DMS153 treated with DMSO at 0.1 percent for 48 hours (cell line): Measurements from ENCODE around the gene MYO16.
"Not testable (repeated sequence)": the region's sequence is repeated elsewhere in the genome, so short reads cannot be mapped to it uniquely, and the experiment has no call there.

ENCODE experiments used
- DNase-seq: peaks from one replicate; lab custom pipeline; 2025; ENCODE audit not compliant: unreplicated experiment; lab: John Stamatoyannopoulos, UW

The MYO16 gene

DNA sequence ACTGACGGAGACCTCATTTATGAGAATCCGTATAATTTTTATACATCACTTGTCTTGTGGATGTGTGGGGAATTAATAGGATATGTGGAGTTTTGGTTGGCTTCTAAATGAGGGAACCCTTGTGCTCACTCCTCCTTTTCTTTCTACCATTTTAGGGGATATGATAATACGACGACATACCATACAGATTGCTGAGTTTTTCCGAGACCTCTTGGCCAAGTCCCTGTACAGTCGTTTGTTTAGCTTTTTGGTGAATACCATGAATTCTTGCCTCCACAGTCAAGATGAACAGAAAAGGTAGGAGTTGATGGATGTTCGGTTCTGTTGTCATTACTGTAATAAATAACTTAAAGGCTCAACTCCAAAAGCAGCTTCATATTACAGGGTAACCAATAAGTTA is 335.2 kb downstream of the MYO16 start:
- DNase-seq: no peak

GRCh38 chr13:108967371-108967770 is 338.0 kb downstream of the MYO16 start:
- no peak for DNase-seq

- DNase-seq: no peak
Measured at GRCh38 chr13:108968566-108968965, 339.2 kb downstream of the MYO16 start.

DNA sequence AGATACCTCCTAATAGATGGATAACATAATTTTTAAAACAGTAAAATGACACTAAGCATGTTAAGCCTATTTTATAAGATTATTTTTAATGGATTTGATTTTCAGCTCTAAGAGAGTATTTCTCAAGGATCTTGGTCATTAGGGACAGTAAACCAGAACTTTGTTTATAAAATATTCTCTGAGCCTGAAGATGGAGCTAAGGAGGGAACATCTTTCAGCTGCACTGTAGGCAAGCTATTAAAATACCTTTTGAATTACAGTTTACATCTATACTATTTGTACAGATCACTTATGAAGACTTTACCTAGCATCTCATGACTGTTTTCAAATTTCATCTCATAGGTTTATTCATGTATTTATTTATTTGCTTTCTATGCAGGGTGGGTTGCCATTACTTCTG is 345.3 kb downstream of the MYO16 start:
- DNase-seq: no peak

GRCh38 chr13:108980237-108980636 is 350.8 kb downstream of the MYO16 start:
- peak; percentile 67 for DNase-seq

DNA sequence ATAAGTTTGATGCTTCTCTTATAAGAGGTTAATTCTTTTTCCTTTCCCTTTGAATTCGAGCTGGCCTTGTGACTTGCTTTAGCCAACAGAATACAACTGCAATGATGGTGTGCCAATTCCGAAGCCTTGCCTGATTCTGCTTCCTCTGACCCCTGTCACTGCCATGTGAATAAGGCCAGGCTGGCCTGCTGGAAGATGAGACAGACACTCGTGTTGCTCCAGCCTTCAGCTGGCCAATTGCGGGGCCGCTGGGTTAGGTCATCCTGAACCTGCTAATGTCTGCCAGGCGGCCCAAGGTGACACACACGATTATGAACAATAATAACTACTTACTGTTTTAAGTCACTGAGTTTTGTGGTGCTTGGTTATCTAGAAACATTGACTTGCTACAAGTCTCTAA is 352.0 kb downstream of the MYO16 start:
- no peak for DNase-seq

DNA sequence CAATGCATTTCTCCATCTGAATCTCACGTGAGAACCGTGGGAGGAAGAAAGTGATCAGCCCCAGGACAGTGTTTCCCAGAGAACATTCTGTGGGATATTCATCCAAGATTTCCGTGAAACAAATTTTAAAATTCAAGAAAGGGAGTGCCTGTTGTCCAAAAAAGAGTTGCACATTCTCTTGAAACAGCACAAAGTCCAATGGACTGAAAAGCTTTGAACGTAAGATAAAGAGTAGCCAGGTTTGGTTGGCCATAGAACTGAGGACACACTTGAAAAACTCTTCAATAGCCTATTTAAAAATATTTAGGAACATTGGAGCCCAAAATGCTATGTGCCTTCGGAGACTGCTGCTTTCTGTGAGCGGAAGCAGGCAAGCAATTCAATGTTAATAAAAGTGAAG is 353.9 kb downstream of the MYO16 start:
- no peak for DNase-seq

DNA sequence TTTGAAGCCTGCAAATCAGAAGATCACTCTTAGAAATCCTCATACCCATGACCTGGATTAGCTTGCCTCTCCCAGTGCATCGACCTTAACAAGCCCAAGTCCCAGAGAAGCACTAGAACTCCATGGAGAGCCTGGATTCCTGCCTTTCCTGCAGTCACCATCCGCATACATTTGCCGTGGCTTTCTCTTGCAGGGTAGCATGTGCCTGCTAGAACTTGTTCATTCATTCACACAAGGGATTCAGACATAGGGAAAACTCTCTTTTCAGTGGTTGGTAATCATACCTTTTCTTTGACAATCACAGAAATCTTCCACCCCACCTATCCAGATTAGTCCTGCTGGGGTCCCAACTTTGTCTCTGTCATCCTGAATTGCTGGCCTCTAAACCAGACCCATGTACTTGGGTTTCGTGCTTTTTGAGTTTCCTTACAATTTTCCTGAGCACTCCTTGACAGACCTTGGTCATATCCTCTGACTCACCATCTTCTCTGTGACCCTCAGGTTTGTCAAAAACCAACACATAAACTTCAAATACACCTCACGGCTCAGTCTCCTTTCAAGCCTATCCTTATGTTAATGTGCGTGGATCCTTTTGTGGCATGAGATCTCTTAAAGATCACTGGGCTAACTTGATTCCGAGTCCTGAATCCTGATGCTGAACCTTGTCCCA is 355.0 kb downstream of the MYO16 start:
- DNase-seq: no peak

- no peak for DNase-seq
Measured at GRCh38 chr13:108985166-108985565, 355.8 kb downstream of the MYO16 start.

DNA sequence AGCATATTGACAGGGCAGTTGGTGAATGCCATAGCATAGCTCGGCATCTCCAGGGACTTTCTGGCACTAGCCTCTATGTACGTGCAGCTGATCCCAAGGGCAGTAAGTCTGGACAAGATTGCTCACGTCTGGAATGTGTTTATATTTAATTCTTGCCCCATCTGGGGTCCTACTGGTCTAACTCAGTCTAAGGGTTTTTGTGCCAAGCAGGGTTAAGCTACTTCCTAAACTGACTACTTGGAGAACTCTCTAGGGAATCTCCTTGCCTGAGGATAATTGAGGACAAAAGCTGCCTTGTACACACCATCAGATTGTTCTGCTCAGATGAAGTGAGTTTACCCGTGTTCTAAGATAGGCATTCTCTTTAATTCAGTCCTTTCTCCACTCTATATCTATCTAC is 358.1 kb downstream of the MYO16 start:
- no peak for DNase-seq

GRCh38 chr13:108987944-108988343 is 358.5 kb downstream of the MYO16 start:
- DNase-seq: no peak

DNA sequence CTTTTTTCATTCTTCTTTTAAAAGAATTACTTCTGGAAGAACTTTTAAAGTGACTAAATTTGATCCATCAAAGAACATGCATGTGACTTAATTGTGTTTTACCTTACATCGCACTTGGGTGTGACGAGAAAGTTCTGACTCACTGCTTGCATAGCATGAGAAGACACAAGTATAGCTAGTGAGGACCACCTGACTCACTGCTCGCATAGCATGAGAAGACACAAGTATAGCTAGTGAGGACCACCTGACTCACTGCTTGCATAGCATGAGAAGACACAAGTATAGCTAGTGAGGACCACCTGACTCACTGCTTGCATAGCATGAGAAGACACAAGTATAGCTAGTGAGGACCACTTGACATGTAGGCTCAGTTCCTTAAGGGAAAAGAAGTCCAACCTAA is 362.0 kb downstream of the MYO16 start:
- DNase-seq: not testable (repeated sequence)

DNA sequence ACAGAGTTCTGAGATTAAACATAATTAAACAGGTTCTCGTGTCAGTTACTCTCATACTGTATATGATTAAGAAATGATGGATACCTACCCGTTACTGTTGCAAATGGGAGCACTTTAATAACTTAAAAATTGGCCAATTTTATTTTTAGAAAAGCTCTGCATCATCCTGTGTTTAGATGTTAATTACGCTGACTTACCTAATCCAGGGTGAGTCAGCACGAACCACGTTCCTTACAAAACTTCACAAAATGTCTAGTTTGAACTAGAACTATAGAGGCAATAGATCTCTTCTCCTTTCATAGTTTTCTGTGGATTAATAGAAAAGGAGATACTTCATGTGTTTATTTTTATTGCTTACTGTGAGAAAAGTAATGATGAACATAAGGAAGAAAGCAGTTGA is 363.9 kb downstream of the MYO16 start:
- no peak for DNase-seq

DNA sequence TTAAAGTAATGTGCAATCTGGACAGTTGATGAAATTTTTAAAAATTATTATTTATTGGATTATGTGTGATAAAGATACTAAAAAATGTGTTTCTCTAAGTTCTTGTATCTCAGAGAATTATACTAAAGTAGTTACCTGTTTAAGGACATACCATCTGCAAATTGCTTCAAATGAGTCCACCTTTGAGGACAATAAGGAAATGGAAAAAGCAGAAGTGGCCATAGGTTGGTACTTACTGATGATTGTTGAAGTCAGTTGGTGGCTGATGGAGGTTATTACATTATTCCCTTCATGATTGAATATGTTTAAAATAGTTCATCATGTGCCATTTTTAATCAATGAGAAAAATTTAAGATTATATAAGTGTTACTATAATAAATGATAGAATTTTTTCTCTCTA is 367.0 kb downstream of the MYO16 start:
- DNase-seq: no peak

- DNase-seq: no peak
Measured at GRCh38 chr13:109000207-109000606, 370.8 kb downstream of the MYO16 start.

- DNase-seq: no peak
Measured at GRCh38 chr13:109002934-109003333, 373.5 kb downstream of the MYO16 start.

- DNase-seq: no peak
Measured at GRCh38 chr13:109007946-109008345, 378.5 kb downstream of the MYO16 start.

DNA sequence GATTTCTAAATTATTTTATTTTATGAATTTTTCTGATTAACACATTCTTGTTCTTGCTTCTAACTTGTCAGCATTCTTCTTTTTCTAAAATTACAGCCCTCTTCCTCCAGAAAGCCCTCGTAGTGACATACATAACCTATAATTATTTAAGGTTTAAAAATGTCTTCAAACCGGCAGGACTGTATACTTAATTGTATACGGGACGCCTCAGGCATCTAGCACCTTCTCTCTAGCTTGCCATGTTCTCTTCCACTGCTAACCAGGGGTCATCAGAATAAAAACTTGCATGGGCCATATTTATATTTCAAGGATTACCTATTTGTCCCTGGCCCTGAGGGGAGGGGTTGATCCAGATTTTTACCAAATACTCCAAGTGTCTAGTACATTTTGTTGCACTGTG is 380.3 kb downstream of the MYO16 start:
- DNase-seq: no peak

DNA sequence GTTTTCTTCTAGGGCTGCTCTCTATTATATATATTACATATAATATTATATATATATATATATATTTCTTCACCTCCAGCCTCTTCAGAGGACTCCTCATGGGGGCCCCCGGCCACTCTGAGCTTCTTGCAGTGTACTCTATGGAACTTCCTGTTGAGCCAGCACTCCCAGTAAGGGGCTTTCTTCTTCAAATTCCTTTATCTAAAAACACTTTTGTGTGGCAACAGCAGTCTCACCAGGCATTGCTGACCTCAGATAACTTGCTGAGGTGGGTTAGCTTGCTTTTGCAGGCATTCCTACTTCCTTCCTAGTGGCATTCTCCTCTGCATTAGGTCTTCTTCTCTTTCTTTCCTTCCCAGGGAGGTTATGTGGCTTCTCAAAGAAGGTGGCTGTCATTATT is 381.5 kb downstream of the MYO16 start:
- no peak for DNase-seq

GRCh38 chr13:109012115-109012514 is 382.7 kb downstream of the MYO16 start:
- no peak for DNase-seq

- DNase-seq: no peak
Measured at GRCh38 chr13:109021558-109021957, 392.1 kb downstream of the MYO16 start.

- no peak for DNase-seq
Measured at GRCh38 chr13:109024611-109025010, 395.2 kb downstream of the MYO16 start.

DNA sequence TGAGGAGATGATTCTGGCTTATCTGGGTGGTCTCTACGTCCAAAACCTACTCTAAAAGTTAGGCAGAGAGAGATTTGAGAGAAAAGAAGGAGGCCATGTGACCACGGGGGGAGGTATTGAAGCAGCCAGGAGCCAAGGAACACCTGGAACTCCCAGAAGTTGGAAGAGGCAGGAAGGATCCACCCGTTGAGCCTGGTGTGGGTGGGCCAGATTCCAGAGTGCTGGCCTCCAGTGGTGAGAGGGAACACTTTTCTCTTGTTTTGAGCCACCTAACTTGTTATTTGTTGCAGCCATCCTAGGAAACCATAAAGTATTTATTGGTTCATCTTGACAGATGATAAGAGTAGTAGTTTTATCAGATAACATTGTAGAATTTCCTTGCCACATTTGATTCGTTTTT is 396.9 kb downstream of the MYO16 start:
- DNase-seq: no peak

- no peak for DNase-seq
Measured at GRCh38 chr13:109028624-109029023, 399.2 kb downstream of the MYO16 start.
